G401.6 (cell line): ENCODE data around the gene GLRA3.
A peak's percentile ranks its signal among the peaks of the same experiment; 100 is the strongest.
"Not testable (repeated sequence)": the region's sequence is repeated elsewhere in the genome, so short reads cannot be mapped to it uniquely, and the experiment has no call there.

Experiments used
- FAIRE-seq: peaks from 2 replicates; lab custom pipeline; 2012; peaks lifted over from hg19 to GRCh38; lab: Jason Lieb, UNC

GLRA3 gene

GRCh38 chr4:174713181-174713580 is 115.9 kb downstream of the GLRA3 start:
- no peak for FAIRE-seq

- no peak for FAIRE-seq
Observed at GRCh38 chr4:174709526-174709925, 119.5 kb downstream of the GLRA3 start.

GRCh38 chr4:174708381-174708780 is 120.7 kb downstream of the GLRA3 start:
- FAIRE-seq, result no peak

GRCh38 chr4:174707902-174708301 is 121.1 kb downstream of the GLRA3 start:
- FAIRE-seq, result no peak

GRCh38 chr4:174707051-174707676 is 121.9 kb downstream of the GLRA3 start:
- no peak for FAIRE-seq

- FAIRE-seq, result no peak
Observed at GRCh38 chr4:174702979-174703478, 126.0 kb downstream of the GLRA3 start.

- peak; percentile 93 for FAIRE-seq
Observed at GRCh38 chr4:174699654-174700053, 129.4 kb downstream of the GLRA3 start.

- FAIRE-seq, result no peak
Observed at GRCh38 chr4:174697896-174698295, 131.2 kb downstream of the GLRA3 start.

GRCh38 chr4:174697202-174697601 is 131.8 kb downstream of the GLRA3 start:
- FAIRE-seq, result no peak

GRCh38 chr4:174696657-174697056 is 132.4 kb downstream of the GLRA3 start:
- no peak for FAIRE-seq

GRCh38 chr4:174691876-174692275 is 137.2 kb downstream of the GLRA3 start:
- not testable (repeated sequence) for FAIRE-seq

GRCh38 chr4:174690665-174691064 is 138.4 kb downstream of the GLRA3 start:
- FAIRE-seq, result no peak

- FAIRE-seq, result no peak
Observed at GRCh38 chr4:174689618-174690017, 139.4 kb downstream of the GLRA3 start.

- FAIRE-seq, result no peak
Observed at GRCh38 chr4:174686826-174687225, 142.2 kb downstream of the GLRA3 start.

- FAIRE-seq, result no peak
Observed at GRCh38 chr4:174681723-174682300, 147.2 kb downstream of the GLRA3 start.

- no peak for FAIRE-seq
Observed at GRCh38 chr4:174674305-174674840, 154.7 kb downstream of the GLRA3 start.

GRCh38 chr4:174673865-174674264 is 155.2 kb downstream of the GLRA3 start:
- no peak for FAIRE-seq

GRCh38 chr4:174672276-174672675 is 156.8 kb downstream of the GLRA3 start:
- no peak for FAIRE-seq

- FAIRE-seq, result no peak
Observed at GRCh38 chr4:174669270-174669669, 159.8 kb downstream of the GLRA3 start.

GRCh38 chr4:174665799-174666198 is 163.2 kb downstream of the GLRA3 start:
- no peak for FAIRE-seq

- FAIRE-seq, result no peak
Observed at GRCh38 chr4:174663216-174663615, 165.8 kb downstream of the GLRA3 start.

GRCh38 chr4:174658246-174658645 is 170.8 kb downstream of the GLRA3 start:
- FAIRE-seq, result no peak

- FAIRE-seq, result no peak
Observed at GRCh38 chr4:174657472-174657871, 171.6 kb downstream of the GLRA3 start.

- no peak for FAIRE-seq
Observed at GRCh38 chr4:174654634-174655033, 174.4 kb downstream of the GLRA3 start.
